ENCODE measurements around the gene ACOT7.

GRCh38 chr1:6301526-6301925, 92.0 kb downstream of the ACOT7 start:
- TF ChIP-seq CTCF (conservative IDR thresholded peaks at IDR 0.05; ENCODE audit: low read length) (no peak), EZH2phosphoT487 (IDR thresholded peaks at IDR 0.05; ENCODE audit: borderline replicate concordance) (no peak)

All from Loucy (cell line).